ENCODE results near the gene DOHH. TPM values are rescaled to one million over a fixed set of nuclear protein-coding genes. Genes with fewer than 3 reads are reported as not detected.

DOHH gene
- total RNA-seq, 2 donors from 2014 or later, result 14.1 to 18.4 TPM

GRCh38 chr19:3443840-3444694 lies 56.4 kb downstream of the DOHH start:
- Histone ChIP-seq H3K4me1 (peaks cover 0 to 46% of the 10 kb centered on the region in 2 donors), H3K9me3 (no peaks in the 10 kb centered on the region), H3K27me3 (no peaks in the 10 kb centered on the region), H3K27ac (peak overlapping the region; percentile 44 to 82), H3K36me3 (peaks cover 49% of the 10 kb centered on the region), H3K4me3 (no peak overlapping the region)
- no peak for DNase-seq (ENCODE audit: low spot score)
- TF ChIP-seq, protein P1, sequence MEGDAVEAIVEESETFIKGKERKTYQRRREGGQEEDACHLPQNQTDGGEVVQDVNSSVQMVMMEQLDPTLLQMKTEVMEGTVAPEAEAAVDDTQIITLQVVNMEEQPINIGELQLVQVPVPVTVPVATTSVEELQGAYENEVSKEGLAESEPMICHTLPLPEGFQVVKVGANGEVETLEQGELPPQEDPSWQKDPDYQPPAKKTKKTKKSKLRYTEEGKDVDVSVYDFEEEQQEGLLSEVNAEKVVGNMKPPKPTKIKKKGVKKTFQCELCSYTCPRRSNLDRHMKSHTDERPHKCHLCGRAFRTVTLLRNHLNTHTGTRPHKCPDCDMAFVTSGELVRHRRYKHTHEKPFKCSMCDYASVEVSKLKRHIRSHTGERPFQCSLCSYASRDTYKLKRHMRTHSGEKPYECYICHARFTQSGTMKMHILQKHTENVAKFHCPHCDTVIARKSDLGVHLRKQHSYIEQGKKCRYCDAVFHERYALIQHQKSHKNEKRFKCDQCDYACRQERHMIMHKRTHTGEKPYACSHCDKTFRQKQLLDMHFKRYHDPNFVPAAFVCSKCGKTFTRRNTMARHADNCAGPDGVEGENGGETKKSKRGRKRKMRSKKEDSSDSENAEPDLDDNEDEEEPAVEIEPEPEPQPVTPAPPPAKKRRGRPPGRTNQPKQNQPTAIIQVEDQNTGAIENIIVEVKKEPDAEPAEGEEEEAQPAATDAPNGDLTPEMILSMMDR (IDR thresholded peaks at IDR 0.05), result no peak

DNA sequence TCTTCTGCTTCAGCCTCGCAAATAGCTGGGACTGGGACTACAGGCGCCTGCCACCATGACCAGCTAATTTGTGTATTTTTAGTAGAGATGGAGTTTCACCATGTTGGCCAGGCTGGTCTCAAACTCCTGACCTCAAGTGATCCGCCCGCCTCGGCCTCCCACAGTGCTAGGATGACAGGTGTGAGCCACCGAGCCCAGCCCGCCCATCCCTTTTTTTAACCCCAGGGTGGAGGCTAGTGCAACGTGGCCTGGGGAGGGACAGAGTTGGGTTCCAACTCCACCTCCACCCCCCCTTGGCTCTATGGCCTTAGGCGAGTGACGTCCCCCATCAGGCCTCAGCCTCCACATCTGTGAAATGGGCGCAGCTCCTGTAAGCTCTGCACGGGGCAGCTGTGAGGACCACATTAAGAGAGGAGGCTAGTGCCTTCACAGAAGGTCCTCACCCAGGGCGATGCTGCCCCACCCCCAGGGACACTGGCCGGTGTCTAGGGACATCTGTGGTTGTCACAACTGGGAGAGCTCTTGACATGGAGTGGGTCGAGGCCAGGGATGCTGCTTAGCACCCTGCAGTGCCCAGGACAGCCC lies 57.9 kb downstream of the DOHH start:
- Histone ChIP-seq H3K27ac (peak overlapping the region; percentile 47 to 82), H3K27me3 (no peaks in the 10 kb centered on the region), H3K9me3 (no peaks in the 10 kb centered on the region), H3K4me3 (no peak overlapping the region), H3K4me1 (peaks cover 0 to 46% of the 10 kb centered on the region in 2 donors), H3K36me3 (peaks cover 53% of the 10 kb centered on the region)
- DNase-seq (ENCODE audit: low spot score), result no peak
- TF ChIP-seq, protein P1 (IDR thresholded peaks at IDR 0.05), result no peak

DNA sequence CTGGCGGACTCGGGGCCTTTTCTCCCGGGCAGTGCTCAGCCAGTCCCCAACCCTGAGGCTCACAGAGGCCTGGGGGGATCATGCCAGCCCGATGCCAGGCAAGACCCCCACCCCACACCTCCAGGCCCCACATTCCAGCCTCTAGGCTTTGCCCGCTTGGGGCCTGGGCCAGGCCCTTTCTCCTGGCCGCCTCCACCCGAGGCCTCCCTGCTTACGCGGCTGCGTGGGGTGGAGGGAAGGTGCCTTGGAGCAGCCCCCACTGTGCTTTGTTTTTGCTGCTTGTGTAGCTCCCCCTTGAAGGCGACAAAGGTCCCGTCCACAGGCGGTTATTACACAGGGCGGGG lies 58.5 kb downstream of the DOHH start:
- H3K4me1 ChIP-seq, result peaks cover 0 to 46% of the 10 kb centered on the region in 2 donors
- no peaks in the 10 kb centered on the region for H3K9me3 ChIP-seq
- H3K36me3 ChIP-seq, result peaks cover 54% of the 10 kb centered on the region
- H3K27me3 ChIP-seq, result no peaks in the 10 kb centered on the region
- TF ChIP-seq, protein P1 (IDR thresholded peaks at IDR 0.05), result no peak
- H3K4me3 ChIP-seq, result no peak overlapping the region
- DNase-seq (ENCODE audit: low spot score), result no peak
- peak overlapping the region; percentile 47 to 63 for H3K27ac ChIP-seq

DNA sequence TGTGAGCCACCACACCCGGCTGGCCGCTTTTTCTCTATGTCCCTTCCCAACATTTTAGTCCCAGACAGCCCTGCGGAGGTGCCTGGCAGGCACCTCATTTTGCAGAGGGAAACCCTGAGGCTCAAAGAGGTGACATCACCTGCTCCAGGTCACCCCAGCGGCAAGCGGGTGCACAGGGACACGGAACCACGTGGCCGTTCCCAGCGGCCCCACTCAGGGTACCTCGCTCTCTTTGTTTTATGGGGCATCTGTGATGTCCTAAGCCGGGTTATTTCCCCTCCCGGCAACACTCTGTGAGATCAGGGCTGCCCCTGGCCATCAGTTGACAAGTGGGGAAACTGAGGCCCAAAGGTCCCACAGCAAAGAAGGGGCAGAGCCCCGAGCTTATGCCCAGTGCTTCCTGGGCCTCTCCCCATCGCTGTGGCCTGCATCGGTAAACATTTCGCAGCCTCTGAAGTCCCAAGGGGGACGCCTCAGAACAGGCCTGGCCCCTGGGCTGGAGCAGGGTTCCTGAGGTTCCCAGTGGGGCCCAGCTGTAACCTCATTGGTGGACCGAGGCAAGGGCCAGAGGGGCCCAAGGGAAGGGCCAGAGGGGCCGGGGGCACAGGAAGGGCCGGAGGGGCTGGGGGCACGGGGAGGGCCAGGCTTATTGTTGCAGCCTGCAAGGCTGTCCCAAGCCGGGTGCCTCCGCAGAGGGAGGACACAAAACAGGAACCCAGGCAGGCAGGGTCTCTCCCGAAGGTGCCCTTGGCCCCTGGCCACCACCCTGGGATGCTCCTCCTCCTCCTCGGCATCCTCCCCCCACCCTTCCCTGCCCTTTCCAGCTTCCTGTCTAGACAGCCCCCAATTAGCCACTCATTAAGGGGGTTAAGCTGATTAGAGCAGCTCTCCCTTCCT lies 59.1 kb downstream of the DOHH start:
- TF ChIP-seq, protein P1 (IDR thresholded peaks at IDR 0.05), result no peak
- Histone ChIP-seq H3K9me3 (no peaks in the 10 kb centered on the region), H3K27ac (peak overlapping the region; percentile 47 to 63), H3K27me3 (no peaks in the 10 kb centered on the region), H3K4me1 (peaks cover 0 to 46% of the 10 kb centered on the region in 2 donors), H3K4me3 (no peak overlapping the region), H3K36me3 (peaks cover 55% of the 10 kb centered on the region)
- no peak for DNase-seq (ENCODE audit: low spot score)

Other genes starting within 250 kb of the DOHH start
- 100 to 1,000 TPM; 111 to 196 TPM for gene NFIC, start 134.1 kb downstream of the DOHH start, total RNA-seq
- not detected for gene SMIM24, start 20.1 kb downstream of the DOHH start, total RNA-seq
- gene SMIM44, start 17.2 kb downstream of the DOHH start, total RNA-seq, result not detected
- 10 to 100 TPM; 20.6 to 21.7 TPM for gene FZR1, start 5.6 kb upstream of the DOHH start, total RNA-seq
- gene TEKTIP1, start 38.5 kb upstream of the DOHH start, total RNA-seq, result not detected
- 10 to 100 TPM; 15.8 to 35.4 TPM for gene MFSD12, start 56.9 kb upstream of the DOHH start, total RNA-seq
- gene HMG20B, start 72.3 kb upstream of the DOHH start, total RNA-seq, result 10 to 100 TPM; 51.8 to 52.5 TPM
- gene GIPC3, start 84.8 kb upstream of the DOHH start, total RNA-seq, result 1 to 10 TPM in 1 of 2 donors, under 1 TPM in 1; 0.96 to 1.5 TPM
- 1 to 10 TPM in 1 of 2 donors, under 1 TPM in 1; 0.67 to 1.1 TPM for gene TBXA2R, start 106.2 kb upstream of the DOHH start, total RNA-seq
- gene CACTIN, start 126.1 kb upstream of the DOHH start, total RNA-seq, result 10 to 100 TPM; 11.2 to 22.8 TPM
- 10 to 100 TPM; 31.3 to 45.8 TPM for gene PIP5K1C, start 199.8 kb upstream of the DOHH start, total RNA-seq
- 1 to 10 TPM in 1 of 2 donors, not detected in 1; 1.1 TPM for gene TJP3, start 207.7 kb upstream of the DOHH start, total RNA-seq

Measured in right atrium auricular region (tissue), 2 donors.